Activated effector memory CD4-positive, alpha-beta T cell treated with anti-CD3 and anti-CD28 coated beads, Interleukin-2, amount 50 U/mL, for 16 hours (primary cell): ENCODE results near the gene ASB4.

Experiments
- DNase-seq: peaks from one replicate; pipeline ENCODE4 v3.0.0-alpha.2; 2020

ASB4 gene

DNA sequence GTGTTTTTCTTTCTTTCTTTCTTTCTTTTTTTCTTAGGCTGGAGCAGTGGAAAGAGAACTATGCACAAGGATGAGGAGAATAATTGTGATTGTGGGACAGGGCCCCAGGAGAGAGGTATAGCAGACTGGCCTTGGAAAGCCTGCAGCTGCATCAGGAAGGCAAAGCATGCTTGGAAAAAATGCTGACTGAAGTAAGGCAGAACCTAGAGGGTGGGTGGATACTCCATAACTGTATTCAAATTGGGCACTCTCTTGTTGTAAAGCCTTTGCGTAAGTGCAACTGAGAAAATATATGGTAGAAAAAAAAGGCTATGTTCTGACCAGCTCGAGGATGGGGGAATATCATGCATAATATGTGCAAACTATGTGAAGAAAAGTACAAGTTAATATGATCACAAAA is 71.0 kb downstream of the ASB4 start:
- DNase-seq: no peak

DNA sequence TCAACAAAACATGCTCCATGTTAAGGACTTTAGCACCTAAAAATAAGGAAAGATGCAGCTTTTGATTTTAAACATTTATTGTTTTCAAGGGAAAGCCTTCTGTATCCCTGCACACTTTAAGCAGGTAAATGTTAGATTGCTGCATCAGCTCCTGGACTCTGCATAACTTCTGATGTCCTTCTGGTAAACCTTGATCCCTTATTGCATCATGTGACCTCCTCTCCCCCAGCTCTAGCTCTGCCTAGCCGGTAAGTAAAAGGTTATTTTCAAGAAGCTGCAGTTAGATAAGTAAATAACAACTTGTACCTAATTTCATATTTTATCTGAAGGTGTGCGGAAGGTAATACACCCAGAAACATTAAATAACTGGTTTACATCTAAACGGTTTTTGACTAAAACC is 73.1 kb downstream of the ASB4 start:
- no peak for DNase-seq

DNA sequence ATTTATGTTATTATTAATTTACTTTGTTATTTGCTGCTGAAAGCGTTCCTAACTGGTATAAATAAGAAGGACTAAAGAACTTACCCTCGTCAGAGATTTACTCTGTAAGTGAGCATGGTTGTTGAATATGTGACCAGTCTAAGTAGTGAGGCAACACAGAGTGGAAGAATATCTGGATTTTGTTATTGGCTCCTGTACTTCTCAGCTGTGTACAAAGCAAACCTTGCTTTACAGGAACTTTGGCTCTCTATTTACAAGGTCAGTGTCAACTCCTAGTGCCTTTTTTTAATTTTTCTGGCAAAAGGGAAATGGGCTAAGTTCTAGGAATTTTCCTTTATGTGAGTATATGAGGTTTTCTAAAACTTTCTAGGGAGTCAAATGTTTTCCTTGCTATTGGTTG is 74.9 kb downstream of the ASB4 start:
- DNase-seq: no peak

DNA sequence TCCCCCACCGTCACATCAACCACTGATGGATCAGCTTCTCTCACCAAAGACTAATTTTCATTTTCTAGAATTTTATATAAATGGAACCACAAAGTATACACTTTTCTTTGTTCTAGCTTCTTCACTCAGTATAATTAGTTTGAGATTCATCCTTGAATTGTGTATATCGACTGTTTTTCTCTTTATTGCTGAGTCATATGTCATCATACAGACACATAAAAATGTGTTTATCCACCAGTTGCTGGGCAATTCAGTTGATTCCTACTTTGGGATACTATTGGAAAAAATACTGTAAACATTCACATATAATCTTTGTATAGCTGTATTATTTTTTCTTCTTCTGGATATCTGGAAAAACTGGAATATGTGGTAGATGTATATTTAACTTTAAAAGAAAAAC is 84.0 kb downstream of the ASB4 start:
- no peak for DNase-seq

DNA sequence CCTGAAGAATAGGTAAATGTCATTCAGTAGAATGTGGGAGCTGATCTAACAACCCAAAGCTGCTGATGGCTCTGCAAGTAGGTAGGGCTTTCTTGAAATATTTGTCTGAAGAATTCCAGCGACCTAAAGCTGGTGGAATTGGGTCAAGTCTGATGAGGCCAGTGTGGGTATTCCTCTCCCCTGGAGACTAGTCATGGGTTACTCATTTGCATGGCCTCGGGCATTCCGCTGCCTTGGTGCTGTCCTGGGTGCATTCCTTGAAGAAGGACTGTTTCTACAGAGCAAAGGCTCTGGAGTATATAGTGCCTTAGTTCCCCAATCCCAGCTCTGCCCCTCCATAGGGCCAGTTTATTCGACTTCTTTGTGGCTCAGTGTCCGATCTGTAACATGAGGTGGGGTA is 91.4 kb downstream of the ASB4 start:
- DNase-seq: no peak

DNA sequence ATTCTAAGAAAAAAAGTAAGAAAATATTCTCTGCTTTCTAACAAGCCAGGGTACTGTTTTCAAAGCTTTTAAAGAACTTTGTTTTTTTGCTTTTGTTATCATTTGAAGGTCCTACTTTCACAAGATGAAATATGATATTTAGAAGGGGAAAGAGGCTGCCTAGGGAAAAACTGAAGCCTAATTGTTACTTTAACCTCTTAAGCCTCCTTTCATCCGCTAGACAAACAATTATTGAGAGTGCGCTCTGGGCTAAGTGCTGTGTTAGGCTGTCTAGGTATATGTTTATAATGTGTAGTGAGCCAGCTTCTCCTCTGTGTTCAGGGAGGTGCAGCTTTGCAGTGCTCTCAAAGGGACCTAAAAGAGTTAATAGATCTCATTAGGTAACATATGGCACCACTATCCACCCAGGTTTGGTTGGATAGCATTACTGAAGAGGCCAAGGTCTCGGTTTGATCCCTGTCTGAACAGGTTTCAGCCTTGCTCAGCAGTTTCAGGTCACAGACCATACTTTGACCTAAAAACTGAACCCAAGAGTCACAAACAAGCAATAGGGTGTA is 92.6 kb downstream of the ASB4 start:
- no peak for DNase-seq

DNA sequence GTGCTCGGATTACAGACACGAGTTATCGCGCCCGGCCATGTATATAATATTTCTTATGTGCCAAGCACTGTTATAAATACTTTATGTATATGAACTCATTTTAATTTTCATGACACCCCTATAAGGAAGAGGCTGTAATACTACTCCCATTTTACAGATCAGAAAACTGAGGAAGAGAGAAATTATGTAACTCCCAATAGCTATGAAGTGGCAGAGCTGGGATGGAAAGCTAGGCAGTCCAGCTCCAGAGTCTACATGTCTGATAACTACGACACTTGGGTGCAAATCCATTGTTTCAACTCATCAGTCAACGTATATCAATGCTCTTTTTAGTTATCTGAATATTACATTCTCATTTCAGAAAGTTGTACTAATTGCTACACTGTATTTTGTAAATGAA is 93.6 kb downstream of the ASB4 start:
- DNase-seq: no peak

DNA sequence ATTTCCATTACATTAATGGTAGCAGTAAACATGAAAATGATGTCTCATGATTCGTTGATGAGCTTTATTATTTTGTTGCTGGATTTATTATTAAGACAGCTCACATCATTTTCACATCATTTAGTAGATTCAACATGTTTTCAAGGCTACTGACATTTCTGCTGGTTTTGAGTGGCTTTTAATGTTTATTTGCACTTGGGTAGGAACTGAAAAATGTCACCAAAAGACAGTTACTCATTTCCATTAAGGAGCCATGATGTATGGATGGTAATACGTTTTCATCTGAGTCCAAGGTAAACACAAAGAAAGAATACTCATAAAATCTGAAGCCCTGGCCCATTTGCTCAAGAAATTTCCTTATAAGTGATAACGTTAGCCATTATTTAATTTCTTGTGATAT is 95.7 kb downstream of the ASB4 start:
- no peak for DNase-seq

DNA sequence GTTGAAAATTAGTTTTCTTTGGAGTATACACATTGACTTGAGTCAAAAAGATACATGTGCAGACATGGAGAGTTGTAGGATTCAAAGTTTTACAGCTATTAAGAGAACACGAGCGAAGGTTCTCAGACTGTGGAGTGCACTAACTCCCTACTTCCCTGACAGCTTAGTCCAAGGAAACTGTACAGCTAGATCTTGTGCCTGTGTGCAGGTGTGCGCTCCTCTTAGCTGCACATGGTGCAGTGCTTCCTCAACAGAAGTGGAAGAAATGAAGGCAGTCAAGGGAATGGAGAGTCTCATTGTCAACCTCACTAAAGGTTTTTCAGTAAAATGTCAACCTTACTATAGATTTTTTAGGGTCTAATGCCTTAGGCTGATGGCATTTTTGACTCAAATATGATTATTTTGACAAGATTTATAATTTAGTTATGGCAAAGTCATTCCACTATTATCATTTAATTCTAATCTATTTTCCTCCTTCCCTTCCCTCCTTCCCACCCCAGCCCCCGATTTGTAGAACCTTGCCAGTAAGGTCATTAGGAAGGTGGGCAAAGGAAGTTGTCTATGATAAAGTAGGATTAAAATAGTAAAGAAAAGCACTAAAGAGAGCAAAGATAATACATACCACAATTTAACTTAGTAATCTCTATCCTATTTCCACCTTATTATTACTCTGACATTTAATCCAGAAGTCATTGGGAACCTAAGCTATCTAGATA is 97.0 kb downstream of the ASB4 start:
- DNase-seq: no peak

DNA sequence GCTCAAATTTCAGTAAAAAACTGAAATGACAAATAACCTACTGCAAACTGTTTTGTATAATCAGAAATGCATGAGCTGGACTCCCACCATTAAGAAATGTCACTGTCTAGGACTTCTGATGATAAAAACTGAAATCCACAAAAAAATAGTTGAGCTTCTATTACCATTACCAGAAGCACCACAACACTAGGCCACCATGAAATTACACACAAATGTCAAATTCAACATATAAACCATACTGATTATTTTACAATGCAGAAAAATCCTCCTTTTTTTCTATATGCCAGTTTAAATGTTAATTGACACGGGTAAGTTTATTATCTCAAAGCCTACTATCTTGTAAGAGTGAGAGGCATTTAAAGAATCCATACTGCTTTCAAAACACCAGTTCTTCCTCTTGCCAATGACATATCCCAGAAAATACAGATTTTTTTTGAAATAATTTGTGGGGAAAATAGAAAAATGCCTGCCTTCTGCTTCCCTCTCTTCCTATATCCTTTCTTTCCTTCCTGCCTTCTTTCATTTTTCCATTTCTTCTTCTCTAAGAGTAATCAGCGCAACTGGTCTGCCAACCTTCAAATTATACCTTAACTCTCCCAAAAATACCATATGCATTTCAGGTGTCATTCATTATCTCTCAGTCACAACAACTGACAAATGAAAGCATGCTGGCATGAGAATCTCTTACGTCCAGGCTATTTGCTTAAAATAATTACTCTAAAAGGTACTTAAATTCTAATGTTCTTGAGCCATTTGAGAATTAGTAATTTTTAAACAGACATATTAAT is 98.3 kb downstream of the ASB4 start:
- DNase-seq: no peak

DNA sequence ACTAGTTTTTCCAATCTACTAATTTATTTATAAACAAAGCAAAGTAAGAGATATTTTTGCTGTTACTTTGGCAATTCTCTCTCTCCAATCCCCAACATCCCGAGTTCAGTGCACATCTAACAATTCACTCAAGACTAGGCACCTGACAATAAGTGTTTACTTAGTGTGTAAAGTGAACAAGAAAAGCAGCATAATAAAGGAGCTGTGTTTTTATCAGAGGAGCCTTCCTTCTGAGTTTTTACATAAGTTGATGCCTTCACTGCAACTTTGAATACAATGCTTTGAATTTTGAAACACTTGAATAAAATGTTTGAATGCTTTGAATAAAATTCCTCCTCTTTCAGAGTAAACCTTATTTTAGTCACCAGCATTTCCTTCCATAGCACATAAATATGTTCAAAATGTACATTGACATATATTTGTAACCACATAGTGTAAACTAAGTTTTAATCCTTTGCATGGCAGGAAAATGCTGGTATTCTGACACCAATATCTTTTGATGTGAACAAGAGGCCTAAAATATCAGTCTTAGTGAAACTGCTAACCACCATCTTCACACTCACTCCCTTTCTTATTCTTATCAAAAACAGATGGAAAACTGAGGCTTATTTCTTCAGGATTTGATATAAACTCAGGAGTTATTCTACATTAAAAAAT is 99.2 kb downstream of the ASB4 start:
- DNase-seq: no peak

DNA sequence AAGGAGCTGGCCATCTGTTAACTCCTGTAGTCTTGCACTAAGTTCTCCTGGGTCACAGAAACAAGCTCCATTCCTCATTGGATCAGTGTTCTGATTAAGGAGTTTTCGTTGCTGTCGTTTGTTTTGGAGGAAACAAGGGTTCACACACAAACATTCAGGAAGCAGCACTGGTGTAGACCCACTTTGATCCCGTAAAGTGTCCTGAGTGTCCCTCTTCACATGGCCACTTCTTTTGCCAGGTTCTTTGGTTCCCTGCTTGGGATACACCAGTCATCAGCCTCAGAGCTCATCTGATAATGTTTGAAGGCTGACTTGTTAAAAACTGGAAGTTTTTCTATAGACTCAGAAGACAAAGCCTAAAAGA is 99.7 kb downstream of the ASB4 start:
- DNase-seq: no peak

DNA sequence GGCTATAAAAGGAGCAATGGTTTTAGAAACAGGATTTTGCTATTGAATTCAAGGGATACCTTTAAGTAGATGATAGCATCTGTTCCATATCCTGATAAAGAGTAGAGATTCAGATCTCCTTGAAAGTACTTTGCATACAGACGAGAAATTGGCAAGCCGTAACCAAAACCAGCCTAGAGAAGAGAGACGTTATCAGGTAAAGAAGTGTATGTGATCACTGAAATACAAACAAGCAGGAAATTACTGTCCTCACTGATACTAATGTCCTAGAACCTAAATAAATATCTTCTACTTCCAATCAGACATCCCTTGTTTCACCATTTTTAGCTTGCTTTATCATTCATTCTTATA is 101.2 kb downstream of the ASB4 start:
- no peak for DNase-seq

DNA sequence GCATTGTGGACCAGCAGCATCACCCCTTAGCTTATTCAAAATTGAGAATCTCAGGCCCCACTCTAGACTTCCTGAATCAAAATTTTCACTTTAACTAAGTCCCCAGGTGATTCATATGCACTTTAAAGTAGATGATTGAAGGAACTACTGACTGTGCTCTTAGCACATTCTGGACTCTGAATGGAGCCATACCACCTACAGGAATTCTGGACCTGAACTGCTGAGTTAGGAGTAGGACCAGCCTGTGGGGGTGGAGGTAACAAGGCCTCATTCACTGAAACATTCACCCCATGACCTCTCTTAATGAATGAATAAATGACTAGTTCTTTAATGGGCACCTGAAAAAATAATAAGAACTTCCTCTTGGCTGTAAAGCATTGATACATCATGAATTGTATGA is 103.3 kb downstream of the ASB4 start:
- DNase-seq: no peak

DNA sequence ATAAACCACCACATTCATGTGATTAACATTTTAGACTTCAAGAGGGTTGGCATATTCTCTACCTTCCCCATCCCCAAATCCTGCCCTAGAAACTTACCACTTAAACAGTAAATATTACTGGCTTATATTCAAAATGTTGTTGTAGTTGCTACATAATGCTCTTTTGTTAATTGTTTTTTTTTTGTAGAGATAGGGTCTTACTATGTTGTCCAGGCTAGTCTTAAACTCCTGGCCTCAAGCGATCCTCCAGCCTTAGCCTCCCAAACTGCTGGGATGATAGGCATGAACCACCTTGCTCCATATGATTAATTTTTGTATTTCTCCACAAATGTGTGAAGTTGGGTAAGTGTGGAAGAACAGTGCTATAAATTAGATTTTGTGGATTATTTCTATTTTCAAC is 104.0 kb downstream of the ASB4 start:
- no peak for DNase-seq
